HG02938 (cell line): ENCODE measurements around the gene HSD17B1.

Experiments used
- ATAC-seq: cut with Tn5 transposase; IDR thresholded peaks from one replicate; pipeline ENCODE4 v1.9.1; 2021; ENCODE audit warnings: mild to moderate bottlenecking, moderate library complexity; ENCODE audit not compliant: unreplicated experiment

Gene HSD17B1

DNA sequence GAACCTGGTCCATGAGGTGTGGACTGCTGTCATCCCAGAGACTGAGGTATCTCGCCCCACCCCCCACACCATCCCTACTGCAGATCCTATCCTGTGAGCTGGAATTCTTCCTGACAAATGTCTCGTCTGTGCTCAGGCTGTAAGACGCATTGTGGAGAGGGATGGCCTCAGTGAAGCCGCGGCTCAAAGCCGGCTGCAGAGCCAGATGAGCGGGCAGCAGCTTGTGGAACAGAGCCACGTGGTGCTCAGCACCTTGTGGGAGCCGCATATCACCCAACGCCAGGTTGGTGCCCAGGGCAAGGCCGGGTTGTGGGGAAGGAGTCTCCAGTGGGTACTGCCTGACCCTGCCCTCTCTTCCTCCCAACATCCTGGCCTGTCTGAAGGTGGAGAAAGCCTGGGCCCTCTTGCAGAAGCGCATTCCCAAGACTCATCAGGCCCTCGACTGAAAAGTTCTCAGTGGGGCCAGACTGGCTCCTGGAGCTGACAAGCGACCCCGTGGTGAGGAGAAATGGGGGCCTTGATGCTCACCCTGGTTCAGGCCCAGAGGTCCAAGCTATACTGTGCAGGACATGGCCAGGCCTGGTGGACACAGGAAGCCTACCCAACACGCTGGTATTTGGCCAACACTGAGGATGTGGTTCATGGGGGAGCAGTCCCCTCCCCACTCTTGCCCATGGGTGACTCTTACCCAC, 12.9 kb downstream of the HSD17B1 start:
- no peak for ATAC-seq

DNA sequence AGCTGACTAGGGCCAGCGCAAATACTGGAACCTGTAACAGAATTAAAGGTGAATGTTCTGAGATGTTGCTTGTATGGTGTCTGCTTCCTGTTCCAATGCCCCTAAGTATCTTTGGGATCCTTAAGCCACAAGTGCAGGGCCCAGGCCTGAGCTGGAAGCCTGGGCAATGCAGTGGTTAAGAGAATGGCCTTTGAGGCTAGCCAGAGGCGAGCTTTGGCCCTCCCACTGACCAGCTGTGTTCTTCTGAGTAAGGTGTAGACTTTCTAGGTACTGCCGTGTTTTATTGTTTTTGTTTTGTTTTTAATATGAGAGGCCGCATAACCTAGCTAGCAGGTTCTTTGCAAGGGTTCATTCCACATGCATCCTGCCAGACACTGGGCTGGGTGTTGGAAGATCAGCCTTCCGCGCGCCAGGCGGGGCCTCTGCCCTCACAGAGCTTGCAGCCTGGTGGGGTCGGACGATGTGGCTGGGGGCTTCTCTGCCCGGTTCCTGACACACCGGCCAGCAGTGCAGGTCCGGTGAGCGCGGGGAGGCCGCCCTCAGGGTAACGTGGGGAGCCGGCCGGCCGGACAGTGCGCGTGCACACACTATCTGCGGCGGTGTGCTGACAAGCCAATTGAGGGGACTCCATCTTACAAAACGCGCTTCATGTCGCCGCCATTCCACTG, 13.6 kb downstream of the HSD17B1 start:
- ATAC-seq: no peak

DNA sequence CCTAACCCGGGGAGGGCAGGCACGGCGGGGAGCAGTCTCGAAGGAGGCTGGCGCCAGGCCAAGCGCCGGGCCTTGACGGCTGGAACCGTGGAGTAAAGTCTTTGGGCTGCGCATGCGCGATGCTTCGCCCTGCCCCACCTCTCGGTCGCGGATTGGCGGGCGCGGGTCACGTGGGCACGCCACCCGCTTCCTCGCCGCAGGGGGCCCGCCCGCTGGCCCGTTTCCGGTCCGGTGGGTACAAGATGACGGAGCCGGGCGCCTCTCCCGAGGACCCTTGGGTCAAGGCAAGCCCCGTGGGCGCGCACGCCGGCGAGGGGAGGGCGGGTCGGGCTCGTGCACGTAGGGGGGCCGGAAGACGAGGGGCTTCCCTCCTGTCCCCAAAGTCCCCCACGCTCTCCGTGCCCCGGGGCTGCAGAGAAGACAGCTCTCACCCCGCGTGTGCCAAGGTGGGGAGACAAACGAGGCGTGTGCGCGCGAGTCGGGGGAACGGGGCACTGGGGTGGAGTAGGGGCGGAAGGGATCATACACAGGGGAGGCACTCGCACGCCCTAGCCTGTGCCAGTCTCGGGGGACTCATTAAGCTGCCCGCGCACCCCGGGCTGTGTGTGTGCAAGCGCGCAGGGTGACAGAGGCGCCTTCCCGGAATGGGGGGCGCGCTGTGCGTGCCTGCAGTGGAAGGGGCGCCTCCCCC, 14.3 kb downstream of the HSD17B1 start, which contains the start of gene MLX:
MLX (plus strand) TSS at position 218 of the 691 bp plus-strand sequence; CDS start at position 243, 25 bp downstream.
- ATAC-seq: peak; percentile 49

DNA sequence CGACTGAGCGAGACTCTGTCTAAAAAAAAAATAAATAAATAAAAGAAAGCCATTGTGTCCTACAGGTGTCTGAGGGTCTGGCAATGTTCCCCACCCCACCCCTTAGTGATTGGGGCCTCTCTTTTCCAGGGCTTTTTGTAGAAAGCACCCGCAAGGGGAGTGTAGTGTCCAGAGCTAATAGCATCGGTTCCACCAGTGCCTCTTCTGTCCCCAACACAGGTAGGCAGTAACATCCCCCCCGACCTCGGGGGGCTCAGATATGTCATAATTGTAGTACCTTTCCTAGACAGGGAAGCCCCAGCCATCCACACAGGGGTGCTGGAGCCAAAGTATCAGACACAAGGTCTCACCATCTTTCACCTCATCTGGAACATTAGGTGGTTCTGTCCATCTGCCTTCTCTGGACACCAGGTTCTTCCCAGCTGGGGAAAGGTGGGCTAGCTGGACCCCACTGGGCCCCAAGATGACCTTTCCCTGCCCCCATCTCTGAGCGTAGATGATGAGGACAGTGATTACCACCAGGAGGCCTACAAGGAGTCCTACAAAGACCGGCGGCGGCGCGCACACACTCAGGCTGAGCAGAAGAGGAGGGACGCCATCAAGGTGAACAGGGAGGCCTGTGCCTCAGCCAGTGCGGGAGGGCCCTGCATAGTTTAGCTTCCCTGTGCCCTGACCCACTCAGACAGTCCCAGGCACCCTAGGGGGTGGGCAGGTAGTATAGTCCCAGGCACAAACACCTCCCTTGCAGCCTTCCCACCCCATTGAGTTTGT, 15.8 kb downstream of the HSD17B1 start:
- ATAC-seq: no peak

DNA sequence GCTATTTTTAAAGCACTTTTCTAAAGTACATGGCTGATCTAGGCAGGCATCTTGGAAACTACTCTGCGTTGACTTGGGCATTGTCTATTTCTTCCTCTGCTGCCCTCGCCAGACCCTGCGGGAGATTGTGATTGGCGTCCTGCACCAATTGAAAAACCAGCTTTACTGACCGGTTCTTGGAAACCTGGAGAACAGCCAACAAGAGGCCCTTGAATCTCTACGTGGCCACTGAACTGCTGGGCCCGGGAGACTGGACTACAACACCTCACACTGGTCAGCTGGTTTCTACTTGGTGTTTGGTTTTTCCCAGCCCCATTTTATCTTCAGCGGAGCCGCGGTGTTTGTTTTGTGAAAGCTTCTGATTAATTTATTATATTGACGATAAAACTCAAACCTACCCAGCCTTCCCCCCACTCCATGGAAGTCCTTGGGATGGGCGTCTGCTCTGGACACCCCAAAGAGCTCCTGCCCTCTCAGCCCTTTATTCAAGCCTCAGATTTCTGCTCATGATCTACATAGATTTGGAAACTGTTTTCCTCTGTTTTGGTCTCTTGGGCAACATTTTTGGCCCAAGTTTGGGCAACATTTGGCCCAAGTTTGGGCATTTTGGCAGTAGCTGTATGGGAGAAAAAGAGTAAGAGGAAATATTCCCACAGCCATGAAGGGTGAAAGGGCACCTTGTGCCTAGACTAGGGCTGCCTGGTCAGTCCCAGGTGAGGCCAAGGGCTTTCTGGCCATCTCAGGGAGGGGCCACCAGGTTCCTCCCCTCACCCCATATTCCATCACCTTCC, 18.9 kb downstream of the HSD17B1 start:
- no peak for ATAC-seq

DNA sequence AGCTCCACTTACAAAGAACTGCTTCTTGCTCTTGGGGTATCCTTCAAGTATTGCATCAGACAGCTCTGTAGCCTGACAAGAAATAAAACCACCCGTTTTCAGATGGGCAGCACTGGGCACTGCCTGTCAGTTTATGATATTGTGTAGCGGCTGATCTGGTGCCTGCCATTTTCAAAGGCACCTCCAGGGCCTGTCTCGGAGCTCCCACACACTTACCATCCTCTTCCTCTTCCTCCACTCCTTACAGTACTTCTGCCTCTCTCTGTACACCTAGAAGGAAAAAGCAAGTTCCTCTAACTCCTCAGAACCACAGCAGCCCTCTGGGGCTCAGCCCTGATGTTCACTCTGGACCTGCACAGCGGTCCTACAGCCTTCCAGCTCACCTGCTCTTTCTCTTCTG, 20.4 kb downstream of the HSD17B1 start:
- no peak for ATAC-seq

DNA sequence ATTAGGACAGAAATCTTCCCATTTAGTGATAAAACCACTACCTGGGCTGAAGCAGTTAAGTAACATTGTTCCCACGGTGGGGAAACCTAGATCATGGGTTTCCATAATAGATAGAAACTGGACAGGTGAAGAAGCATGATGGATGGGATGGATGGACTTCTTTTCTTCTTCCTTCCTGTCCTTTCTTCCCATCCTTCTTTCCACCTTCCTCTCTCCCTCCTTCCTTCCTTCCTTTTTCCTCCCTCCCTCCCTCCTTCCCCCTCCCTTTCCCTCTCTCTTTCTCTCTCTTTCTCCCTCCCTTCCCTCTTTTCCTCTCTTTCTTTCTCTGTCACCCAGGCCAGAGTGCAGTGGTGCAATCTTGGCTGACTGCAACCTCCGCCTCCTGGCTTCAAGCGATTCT, 21.7 kb downstream of the HSD17B1 start:
- no peak for ATAC-seq

DNA sequence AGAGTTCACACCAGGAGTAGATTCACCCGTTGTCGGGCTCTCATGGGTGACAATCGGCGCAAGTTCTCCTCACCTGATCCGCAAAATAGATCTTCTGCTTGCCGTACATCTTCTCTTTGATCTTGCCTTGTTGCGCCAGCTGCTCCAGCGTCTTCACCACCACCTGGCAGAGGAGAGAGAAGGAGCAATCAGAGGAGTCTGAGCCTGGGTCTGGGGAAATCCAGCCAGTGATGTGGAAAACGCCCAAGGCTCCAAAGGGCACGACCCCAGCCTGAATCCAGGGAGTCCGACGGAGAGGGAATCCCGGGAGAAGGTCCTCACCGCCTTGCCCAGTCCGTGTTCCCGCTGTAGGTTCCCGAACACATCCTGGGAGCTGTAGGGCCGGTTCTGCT, 24.4 kb downstream of the HSD17B1 start:
- no peak for ATAC-seq

DNA sequence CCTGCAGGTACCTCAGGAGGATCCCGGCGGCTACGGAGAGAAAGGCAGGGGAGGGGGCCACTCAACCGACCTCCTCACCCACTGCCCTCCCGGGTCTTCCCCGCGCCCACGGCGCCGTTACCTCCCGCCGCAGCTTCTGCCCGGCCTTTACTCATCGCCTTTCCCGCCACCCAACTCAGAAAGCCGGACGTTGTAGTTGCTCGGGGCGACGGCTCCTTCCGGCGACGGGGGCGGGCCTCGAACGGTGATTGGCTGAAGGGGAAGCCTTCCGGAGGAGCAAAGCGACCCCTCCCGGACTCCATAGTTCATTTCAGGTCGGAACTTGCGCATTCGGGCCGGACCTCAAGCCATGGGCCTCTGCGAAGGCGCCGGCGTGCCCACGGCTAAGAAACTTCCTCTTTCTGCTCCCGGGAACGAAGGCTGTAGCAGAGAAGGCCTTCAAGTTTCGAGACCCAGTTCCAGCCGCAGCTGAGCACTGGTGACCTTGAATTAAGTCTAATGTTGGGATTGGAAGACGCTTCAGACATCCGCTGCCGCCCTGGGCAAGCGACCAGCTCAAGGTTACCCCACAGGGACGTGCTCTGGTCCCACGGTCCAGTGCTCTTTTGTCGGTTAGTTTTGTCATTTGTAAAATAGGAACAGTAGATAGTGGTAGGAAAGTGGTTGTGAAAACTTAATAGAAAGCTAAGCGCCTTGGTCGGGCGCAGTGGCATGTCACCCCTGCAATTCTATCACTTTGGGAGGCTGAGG, 25.0 kb downstream of the HSD17B1 start, which contains the start of gene PSMC3IP:
PSMC3IP (minus strand) TSS at position 198 of the 750 bp plus-strand sequence; CDS start at position 155, 43 bp downstream.
- peak; percentile 70 for ATAC-seq

DNA sequence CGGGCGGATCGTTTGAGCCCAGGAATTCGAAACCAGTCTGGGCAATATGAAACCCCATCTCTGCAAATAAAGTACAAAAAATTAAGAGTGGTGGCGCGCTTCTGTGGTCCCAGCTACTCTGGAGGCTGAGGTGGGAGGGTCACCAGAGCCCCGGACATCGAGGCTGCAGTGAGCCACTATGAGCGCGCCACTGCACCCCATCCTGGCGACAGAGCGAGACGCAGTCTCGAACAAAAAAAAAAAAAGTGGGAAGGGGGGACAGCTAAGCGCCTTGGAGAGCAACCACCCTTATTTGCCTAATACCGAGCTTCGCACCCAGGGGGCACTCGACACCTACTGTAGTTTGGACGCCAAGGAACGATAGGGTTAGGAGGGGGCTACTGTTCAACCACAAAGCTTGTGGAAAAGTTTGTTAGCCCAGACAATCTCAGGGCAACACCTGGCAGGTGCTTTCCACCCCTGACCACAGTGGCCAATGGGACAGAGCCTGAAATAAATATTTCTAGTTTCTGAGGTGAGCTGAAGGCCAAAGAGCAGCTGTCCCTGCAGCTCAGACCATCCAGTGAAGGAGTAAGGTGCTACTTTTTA, 25.7 kb downstream of the HSD17B1 start:
- peak; percentile 50 for ATAC-seq

DNA sequence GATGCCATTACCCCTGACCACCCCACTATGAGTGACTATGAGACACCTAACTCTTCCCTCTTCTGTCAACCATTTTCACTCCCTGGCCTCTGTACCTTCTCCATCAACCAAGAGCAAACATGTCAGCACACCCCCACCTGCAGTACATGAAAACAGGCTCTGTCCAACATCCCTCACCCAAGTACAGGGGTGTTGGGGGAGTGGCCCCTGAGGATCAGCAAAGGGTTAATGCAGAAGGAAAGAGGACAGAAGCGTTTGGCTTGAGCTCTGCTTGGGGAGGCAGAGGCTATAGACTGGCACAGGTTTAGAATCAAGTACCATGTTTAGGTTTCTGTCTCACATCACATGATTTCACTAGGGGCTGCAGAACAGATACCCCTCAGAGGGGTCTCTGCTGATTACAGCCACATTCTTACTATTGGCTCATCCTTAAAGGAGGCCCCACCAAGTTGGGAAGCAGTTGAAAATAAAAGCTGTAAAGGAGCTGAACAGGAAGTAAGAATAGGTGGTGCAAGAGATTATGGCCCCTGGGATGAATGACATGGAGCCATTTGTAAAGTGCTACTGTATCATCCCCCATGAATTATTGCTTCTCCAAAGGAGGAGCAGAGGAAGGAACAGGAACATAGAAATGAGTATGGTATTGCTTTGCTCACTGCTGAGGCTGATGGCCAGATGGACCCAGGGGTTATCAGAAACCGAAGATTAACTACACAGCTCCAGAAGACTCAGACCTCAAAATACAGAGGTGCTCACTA, 27.2 kb downstream of the HSD17B1 start:
- no peak for ATAC-seq

DNA sequence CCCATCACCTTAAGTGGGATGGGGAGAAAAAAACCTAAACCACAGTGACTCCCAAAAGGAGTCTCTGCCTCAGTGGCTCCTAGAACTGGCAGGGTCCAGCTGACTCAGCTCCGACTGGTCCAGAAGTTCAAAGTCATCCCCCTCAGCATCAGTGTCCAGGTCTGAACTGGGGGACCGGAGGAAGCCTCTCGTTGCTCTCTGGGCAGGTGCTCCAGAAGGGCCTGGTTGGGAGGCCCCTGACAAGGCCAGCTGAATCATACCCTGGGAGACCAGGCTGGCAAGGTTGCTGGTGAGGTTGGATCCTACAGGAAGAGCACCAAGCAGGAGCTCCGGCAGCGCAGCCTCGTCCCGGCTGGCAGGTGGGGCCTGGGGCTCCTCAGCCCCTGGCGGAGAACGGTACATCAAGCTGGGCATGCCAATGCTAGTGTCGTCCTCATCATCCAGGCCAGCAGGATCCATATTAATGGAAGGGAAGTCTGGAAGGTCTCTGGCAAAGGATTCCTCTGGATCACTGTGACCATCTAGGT, 29.1 kb downstream of the HSD17B1 start:
- ATAC-seq: no peak

DNA sequence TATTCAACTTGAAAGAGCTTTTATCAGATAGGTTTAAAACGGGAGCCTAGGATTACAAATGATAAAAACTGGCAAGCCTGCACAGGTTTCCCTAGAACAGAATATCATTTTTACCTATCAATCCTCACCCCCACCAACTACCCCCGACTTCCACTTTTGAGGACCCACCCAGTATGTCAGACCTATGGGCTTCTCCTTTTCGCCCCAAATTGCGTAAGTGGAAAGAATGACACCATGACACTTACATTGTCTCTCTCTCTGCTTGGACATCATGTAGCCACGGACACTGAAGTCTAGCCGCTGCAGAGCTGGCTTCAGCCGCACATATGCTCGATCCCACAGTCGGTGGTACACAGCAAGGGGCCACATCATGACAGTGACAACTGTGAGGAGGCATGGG, 32.2 kb downstream of the HSD17B1 start:
- no peak for ATAC-seq

DNA sequence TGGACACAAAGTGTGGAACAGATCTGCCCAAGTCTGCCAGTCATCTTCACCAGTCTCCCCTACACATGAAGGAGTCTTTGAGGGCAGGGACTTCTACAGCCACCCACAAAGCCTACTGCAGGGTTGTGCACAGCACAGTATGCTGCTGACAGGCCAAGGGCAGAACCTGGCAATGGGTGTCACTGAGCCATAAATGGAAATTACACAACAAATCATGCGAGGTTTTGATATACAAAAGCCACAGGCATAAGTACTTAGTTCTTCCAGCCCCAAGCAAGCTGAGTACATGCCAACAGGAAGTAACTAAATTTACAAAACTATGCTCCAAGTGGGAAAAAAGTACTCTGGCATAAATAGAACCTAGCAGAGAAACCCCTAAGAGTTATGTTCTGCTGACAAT, 32.6 kb downstream of the HSD17B1 start:
- ATAC-seq: no peak

DNA sequence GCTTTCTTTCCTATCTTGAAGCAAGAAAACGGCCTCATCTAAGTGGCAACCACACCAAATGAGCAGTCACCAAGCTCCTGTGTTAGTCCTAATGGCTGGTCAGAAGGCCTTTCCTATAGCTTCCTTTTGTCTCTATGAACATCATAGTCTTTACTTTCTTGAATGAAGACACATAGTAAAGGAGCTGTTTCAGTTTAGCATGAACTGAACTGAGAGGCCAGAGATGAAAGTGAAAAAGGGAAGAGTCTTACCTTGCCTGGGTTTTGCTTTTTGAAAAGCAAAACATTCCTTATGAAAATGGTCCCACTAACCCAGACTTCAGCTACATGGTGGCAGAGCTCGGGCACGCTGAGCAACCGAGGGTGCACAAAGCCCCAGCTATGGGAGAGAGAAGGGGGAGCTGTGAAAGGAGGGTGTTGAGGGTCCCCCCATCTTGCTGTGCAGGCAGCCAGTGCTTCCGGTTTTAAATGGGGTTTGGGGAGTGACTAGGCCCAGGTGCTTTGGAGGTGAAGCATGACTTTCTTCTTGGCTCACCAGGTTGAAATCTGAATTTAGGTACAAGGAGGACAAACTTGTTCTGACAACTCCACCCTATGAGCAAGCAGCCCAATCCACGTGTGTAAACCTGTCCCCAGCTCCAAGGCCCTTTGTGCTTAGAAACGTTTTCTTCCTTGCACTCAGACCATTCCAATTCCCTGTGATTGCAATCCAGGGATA, 33.9 kb downstream of the HSD17B1 start:
- no peak for ATAC-seq

DNA sequence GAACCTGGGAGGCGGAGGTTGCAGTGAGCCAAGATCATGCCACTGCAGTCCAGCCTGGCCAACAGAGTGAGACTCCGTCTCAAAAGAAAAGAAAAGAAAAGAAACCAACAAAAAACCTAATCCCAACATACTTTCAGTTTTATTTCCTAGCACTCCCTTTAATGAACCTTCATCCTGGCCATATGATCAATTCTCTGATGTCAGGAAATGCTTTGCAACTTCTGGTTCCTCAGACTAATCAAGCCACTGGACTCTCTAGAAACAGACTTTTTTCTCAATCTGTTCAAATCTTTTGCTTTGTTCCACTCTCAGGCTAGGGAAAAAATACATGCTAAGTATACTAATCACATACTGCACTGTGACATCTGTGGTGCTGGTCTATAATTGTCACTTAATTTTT, 38.2 kb downstream of the HSD17B1 start:
- no peak for ATAC-seq

DNA sequence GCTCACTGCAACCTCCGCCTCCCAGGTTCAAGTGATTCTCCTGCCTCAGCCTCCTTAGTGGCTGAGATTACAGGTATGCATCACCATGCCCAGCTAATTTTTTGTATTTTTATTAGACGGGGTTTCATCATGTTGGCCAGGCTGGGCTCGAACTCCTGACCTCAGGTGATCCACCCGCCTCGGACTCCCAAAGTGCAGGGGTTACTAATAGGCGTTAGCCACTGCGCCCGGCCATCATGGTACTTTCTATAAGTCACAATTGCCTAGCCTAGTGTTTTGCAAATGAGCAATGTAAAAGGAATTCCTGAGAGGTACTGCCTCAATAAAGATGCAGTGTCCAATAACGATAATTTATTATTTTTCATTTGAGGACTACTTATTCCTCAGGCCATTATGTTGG, 38.7 kb downstream of the HSD17B1 start:
- ATAC-seq: no peak

DNA sequence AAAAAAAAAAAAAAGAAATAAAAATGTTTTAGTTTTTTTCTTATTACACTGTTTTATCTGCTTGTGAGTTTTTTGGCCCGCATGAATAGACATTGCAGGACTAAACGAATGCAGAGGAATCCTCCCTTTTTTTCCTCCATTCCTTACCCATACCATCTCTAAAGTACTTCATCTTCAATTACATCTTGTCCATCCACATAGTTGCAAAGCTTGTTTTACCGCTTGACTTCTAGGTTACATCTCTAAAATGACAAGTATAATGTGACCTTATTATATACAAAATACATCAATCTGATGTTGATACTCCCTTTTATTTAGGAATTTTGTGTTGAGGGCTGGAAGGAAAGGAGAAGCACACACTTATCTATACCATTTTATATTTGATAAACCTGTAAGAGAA, 43.7 kb downstream of the HSD17B1 start:
- ATAC-seq: no peak
